ENCODE measurements around the gene ATP2B2. TPM values are rescaled to one million over a fixed set of nuclear protein-coding genes. Genes with fewer than 3 reads are reported as not detected.

Gene ATP2B2
- total and polyA plus RNA-seq, 10 of the 15 experiments (the other 5 are each of a cell fraction or from before 2014, with no cell fraction given) = 0.04 TPM; not detected in 9

DNA sequence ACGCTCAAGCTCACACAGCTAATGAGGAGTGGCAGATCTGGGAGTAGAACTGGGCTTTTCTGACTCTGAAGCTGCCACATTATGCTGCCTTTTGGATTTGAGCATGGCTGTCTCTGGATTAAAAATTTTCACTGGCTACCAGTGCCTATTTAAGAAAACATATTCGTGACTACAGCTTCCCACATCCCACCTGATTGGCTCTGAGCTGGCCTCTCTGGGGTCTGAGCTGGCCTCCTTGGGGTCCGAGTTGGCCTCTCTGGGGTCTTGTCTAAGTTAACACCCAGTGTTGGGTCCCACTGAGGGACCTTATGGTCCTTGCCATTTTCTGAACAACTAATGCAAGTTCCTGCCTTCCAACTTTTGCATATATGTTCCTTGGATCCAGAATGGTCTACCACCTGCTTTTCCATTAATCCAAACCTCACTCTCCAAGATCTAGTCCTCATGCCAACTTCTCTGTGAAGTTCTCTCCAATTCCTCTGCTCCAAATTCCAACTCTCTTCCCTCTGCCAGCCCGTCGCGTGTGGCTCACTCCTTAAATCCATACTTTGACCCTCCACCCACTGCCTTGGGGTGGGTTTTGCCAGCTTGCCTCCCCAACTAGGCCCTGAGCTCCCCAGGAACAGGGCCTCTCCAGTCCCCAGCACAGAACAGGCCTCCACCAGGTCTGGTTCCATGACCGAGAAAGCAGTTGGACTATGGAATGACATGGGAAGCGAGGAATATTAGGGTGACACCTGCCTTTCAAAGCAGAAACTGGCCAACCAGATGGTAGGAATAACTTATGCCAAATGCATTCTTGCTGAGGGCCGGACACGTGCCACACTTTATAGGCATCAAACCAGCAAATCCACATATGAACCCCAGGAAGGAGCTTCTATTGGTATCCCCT lies 42.5 kb downstream of the ATP2B2 start (continued):
- no peak for TF ChIP-seq TARDBP (IDR thresholded peaks at IDR 0.05; ENCODE audit: borderline replicate concordance)
- no peak for TF ChIP-seq CBX3 (IDR thresholded peaks at IDR 0.05; ENCODE audit: borderline replicate concordance, low read depth)
- TF ChIP-seq SIX5 (IDR thresholded peaks at IDR 0.05; ENCODE audit: low read depth, low read length, severe bottlenecking) = no peak
- TF ChIP-seq ESRRA (IDR thresholded peaks at IDR 0.05; ENCODE audit: low read length) = no peak
- TF ChIP-seq HDAC2 (IDR thresholded peaks at IDR 0.05) = no peak
- no peak for TF ChIP-seq TAF1 (IDR thresholded peaks at IDR 0.05; ENCODE audit: borderline replicate concordance, low read depth, low read length)

GRCh38 chr3:10460951-10461545 lies 44.3 kb downstream of the ATP2B2 start:
- no peak overlapping the region for H3K4me3 ChIP-seq
- no peaks in the 10 kb centered on the region for H4K20me1 ChIP-seq (ENCODE audit: control insufficient read depth, insufficient read depth)
- H3K79me2 ChIP-seq (ENCODE audit: control insufficient read depth, insufficient read depth, low read length) = no peaks in the 10 kb centered on the region
- ChIA-PET SMC1A (ENCODE audit: uncharacterized antibody, unreplicated experiment) (no interaction called here), CTCF (no interaction called here), POLR2A (no interaction called here), RAD21 (ENCODE audit: unreplicated experiment) (no interaction called here)
- H3K27ac ChIP-seq (ENCODE audit: control insufficient read depth, insufficient read depth) = no peak overlapping the region
- no TSS peak for BruUV-seq (replicated peaks)
- intact Hi-C loops (cut with micrococcal nuclease; ENCODE audit: unreplicated experiment) (no loop called here), in situ Hi-C loops (cut with MboI) (no loop called here)
- H3K27me3 ChIP-seq (replicated peaks in 1 of 2; ENCODE audit: control insufficient read depth in 2 of 2, insufficient read depth in 2 of 2, low read length in 1 of 2) = no peaks in the 10 kb centered on the region; a peak in 1 of 4 replicates
- no peak for ATAC-seq
- H3K9ac ChIP-seq (ENCODE audit: control insufficient read depth, insufficient read depth, low read length) = no peak overlapping the region
- H3K36me3 ChIP-seq (ENCODE audit: control insufficient read depth in 2 of 2, insufficient read depth in 2 of 2, low read length in 1 of 2) = no peaks in the 10 kb centered on the region
- H3K9me3 ChIP-seq (replicated peaks; ENCODE audit: control insufficient read depth, insufficient read depth, low read length) = no peaks in the 10 kb centered on the region; the same call in 2 of the 3 replicates
- 42% methylated on average over 4 of the region's 4 CpGs for WGBS (ENCODE audit: insufficient coverage, insufficient replicate concordance, low lambda C conversion rate, missing lambda C conversion rate)
- no peak overlapping the region for H3K4me2 ChIP-seq (ENCODE audit: control insufficient read depth, insufficient read depth)
- no peak for FAIRE-seq
- H2AFZ ChIP-seq (ENCODE audit: control insufficient read depth, low read depth, low read length) = no peak overlapping the region
- DNase-seq (ENCODE audit: low read depth, low spot score) = no peak
- peaks cover 16% of the 10 kb centered on the region for H3K4me1 ChIP-seq (ENCODE audit: control insufficient read depth, insufficient read depth, low read length)
- TF ChIP-seq TCF12 (IDR thresholded peaks at IDR 0.05; ENCODE audit: low read depth, low read length) = no peak
- TF ChIP-seq, protein P1, sequence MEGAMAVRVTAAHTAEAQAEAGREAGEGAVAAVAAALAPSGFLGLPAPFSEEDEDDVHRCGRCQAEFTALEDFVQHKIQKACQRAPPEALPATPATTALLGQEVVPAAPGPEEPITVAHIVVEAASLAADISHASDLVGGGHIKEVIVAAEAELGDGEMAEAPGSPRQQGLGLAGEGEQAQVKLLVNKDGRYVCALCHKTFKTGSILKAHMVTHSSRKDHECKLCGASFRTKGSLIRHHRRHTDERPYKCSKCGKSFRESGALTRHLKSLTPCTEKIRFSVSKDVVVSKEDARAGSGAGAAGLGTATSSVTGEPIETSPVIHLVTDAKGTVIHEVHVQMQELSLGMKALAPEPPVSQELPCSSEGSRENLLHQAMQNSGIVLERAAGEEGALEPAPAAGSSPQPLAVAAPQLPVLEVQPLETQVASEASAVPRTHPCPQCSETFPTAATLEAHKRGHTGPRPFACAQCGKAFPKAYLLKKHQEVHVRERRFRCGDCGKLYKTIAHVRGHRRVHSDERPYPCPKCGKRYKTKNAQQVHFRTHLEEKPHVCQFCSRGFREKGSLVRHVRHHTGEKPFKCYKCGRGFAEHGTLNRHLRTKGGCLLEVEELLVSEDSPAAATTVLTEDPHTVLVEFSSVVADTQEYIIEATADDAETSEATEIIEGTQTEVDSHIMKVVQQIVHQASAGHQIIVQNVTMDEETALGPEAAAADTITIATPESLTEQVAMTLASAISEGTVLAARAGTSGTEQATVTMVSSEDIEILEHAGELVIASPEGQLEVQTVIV (IDR thresholded peaks at IDR 0.05; ENCODE audit: borderline replicate concordance, partially characterized antibody) = no peak
- no peak for TF ChIP-seq MYC (IDR thresholded peaks at IDR 0.05; ENCODE audit: insufficient read depth, insufficient read length, insufficient replicate concordance, low read length, severe bottlenecking)
- no peak for TF ChIP-seq ZBTB11 (CRISPR knock-in tag; IDR thresholded peaks at IDR 0.05)
- TF ChIP-seq IKZF1 (conservative IDR thresholded peaks at IDR 0.05) = no peak
- TF ChIP-seq CBFB (IDR thresholded peaks at IDR 0.05; ENCODE audit: low read depth) = no peak
- TF ChIP-seq FOS (IDR thresholded peaks at IDR 0.05; ENCODE audit: borderline replicate concordance, extremely low read depth, insufficient read length) = no peak
- no peak for TF ChIP-seq YBX1 (IDR thresholded peaks at IDR 0.05)
- no peak for TF ChIP-seq STAT1 (conservative IDR thresholded peaks at IDR 0.05)
- no peak for TF ChIP-seq HDAC6 (IDR thresholded peaks at IDR 0.05; ENCODE audit: unreplicated experiment)
- no peak for TF ChIP-seq MYB (IDR thresholded peaks at IDR 0.05; ENCODE audit: borderline replicate concordance, low read depth, low read length)
